Ovary (tissue), 9 donors: ENCODE measurements around the gene KIAA1328. TPM values are rescaled to one million over a fixed set of nuclear protein-coding genes. Genes with fewer than 3 reads are reported as not detected.

Experiments
- DNase-seq, 5 donors: peaks; one replicate each; pipeline ENCODE4 v3.0.0-alpha.2; 2019 to 2020
- H3K27ac ChIP-seq, 2 donors: fragments of 200-600 bp; one replicate each; pipeline versions ENCODE4 v1.5.1 to v1.8.0; 2019 to 2022
- H3K27me3 ChIP-seq: fragments of 200-600 bp; one replicate; pipeline ENCODE4 v1.8.0; 2022
- H3K36me3 ChIP-seq: fragments of 200-600 bp; sonication (generic); one replicate; pipeline ENCODE4 v1.5.1; 2019
- H3K4me1 ChIP-seq: one replicate; pipeline ENCODE4 v1.8.1; 2013; ENCODE audit warnings: mild to moderate bottlenecking, moderate library complexity; ENCODE audit not compliant: insufficient read depth
- H3K4me3 ChIP-seq: fragments of 200-600 bp; sonication (generic); one replicate; pipeline ENCODE4 v1.5.1; 2017
- H3K9me3 ChIP-seq, 2 donors: fragments of 200-600 bp in 1 of 2; sonication (generic) in 1 of 2; one replicate each; pipeline versions ENCODE4 v1.5.1 to v1.8.1; 2013 to 2019; ENCODE audit warnings: mild to moderate bottlenecking in 1 of 2, moderate library complexity in 1 of 2
- EP300 ChIP-seq: sonication (generic); formaldehyde crosslinking; IDR thresholded peaks from one replicate; pipeline ENCODE4 v1.6.1; 2017; ENCODE audit warnings: antibody characterized with exemption
- POLR2A ChIP-seq: fragments of 450-650 bp; IDR thresholded peaks from one replicate; pipeline ENCODE4 v1.6.1; 2017; ENCODE audit warnings: antibody characterized with exemption, mild to moderate bottlenecking, moderate library complexity
- WGBS, 3 donors: extraction: QIAGEN DNeasy Blood & Tissue Kit in 1 of 3; methylation state at CpG; one replicate each; pipeline versions ENCODE4 v1.1.5 to v1.1.7; 2013 to 2017; 5-methylcytosine and 5-hydroxymethylcytosine counted together
- intact Hi-C, 4 donors: fragments of 100-400 bp; cut with DNase I; formaldehyde crosslinking; loops; one replicate each; pipeline versions ENCODE4 v1.11.0 to v1.15.1; 2022 to 2023
- polyA plus RNA-seq, 2 donors: library from polyadenylated mRNA; stranded (reverse); fragments of 200-250 nt in 1 of 2; fragments of 350-450 nt in 1 of 2; fragmentation: Illumina TruSeq in 1 of 2; extraction: RNeasy Lipid Tissue Mini Kit (QIAGEN cat#74804) in 1 of 2; gene quantifications; one replicate each; pipeline ENCODE4 v1.2.3, GENCODE V29; 2013 to 2014
- total RNA-seq, 7 donors: library from RNA; depleted of rRNA in 2 of 7; stranded (reverse); fragments of >200 nt in 2 of 7; fragmentation: NEBNext Ultra II Directional in 3 of 7; extraction: Animal tissue kit (Norgen Biotek cat#: 25700) in 3 of 7; gene quantifications; one replicate each; pipeline versions ENCODE4 v1.1.0 to v1.2.4, GENCODE V29; 2016 to 2023
- TF ChIP-seq, protein P1 (sequence below), 3 donors: fragments of 450-650 bp in 2 of 3; fragments of 200-600 bp in 1 of 3; IDR thresholded peaks; one replicate each; pipeline versions ENCODE4 v1.5.1 to v1.8.0; 2016 to 2022; ENCODE audit warnings: antibody characterized with exemption in 3 of 3, mild to moderate bottlenecking in 1 of 3
- donor health status: DM: no; HTN: no; CAD: no; lungs with moderate emphysema.
- donor health status: DM: no; HTN: no; CAD: no.
- donor health status: Bipolar disorder and iron deficiency.
- donor health status: DM: yes; HTN: yes; CAD: no.
- donor health status: DM: no; HTN: no; CAD: no.
- donor health status: DM: yes; HTN: yes; CAD: no.

Gene KIAA1328
- total and polyA plus RNA-seq, 9 donors, result 6.7 to 38.3 (median 18.7) TPM

DNA sequence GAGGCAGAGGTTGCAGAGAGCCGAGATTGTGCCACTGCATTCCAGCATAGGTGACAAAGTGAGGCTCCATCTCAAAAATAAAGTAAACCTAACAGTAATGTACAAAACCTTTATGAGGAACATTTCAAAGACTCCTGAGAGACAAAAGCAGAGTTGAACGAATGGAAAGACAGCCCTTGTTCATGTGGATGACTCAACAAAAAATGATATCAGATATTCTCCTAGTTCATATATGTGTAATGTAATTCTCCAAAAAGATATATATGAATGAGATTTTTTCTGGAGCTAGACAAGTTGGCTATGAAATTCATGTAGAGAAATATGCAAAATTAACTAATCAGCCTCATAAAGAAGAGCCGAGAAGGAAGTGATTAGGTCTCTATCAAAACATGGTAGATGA lies 61.7 kb downstream of the KIAA1328 start:
- H3K9me3 ChIP-seq, result no peaks in the 10 kb centered on the region
- intact Hi-C loops, result no loop called here
- no peak overlapping the region for H3K27ac ChIP-seq
- H3K27me3 ChIP-seq, result no peaks in the 10 kb centered on the region
- no peak for DNase-seq
- no peaks in the 10 kb centered on the region for H3K36me3 ChIP-seq
- 94 to 98% (median 97%) methylated on average over 3 of the region's 3 CpGs for WGBS, 3 donors
- H3K4me1 ChIP-seq, result no peaks in the 10 kb centered on the region
- TF ChIP-seq POLR2A, result no peak
- TF ChIP-seq, protein P1, sequence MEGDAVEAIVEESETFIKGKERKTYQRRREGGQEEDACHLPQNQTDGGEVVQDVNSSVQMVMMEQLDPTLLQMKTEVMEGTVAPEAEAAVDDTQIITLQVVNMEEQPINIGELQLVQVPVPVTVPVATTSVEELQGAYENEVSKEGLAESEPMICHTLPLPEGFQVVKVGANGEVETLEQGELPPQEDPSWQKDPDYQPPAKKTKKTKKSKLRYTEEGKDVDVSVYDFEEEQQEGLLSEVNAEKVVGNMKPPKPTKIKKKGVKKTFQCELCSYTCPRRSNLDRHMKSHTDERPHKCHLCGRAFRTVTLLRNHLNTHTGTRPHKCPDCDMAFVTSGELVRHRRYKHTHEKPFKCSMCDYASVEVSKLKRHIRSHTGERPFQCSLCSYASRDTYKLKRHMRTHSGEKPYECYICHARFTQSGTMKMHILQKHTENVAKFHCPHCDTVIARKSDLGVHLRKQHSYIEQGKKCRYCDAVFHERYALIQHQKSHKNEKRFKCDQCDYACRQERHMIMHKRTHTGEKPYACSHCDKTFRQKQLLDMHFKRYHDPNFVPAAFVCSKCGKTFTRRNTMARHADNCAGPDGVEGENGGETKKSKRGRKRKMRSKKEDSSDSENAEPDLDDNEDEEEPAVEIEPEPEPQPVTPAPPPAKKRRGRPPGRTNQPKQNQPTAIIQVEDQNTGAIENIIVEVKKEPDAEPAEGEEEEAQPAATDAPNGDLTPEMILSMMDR (IDR thresholded peaks at IDR 0.05), result no peak
- TF ChIP-seq EP300, result no peak
- no peak overlapping the region for H3K4me3 ChIP-seq

DNA sequence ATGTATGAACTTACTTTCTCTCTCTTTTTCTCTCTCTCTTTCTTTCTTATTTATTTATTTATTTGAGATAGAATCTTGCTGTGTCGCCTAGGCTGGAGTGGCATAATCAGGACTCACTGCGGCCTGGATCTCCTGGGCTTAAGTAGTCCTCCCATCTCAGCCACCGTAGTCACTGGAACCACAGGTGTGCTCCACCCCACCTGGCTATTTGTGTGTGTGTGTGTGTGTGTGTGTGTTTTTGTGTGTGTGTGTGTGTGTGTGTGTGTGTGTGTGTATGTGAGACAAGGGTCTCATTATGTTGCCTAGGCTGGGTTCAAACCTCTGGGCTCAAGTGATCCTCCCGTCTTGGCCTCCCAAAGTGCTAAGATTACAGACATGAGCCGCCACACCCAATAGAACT lies 64.3 kb downstream of the KIAA1328 start:
- H3K4me3 ChIP-seq, result no peak overlapping the region
- H3K9me3 ChIP-seq, result no peaks in the 10 kb centered on the region
- TF ChIP-seq, protein P1 (IDR thresholded peaks at IDR 0.05), result no peak
- TF ChIP-seq POLR2A (no peak), EP300 (no peak)
- WGBS, 3 donors, result 96 to 99% (median 97%) methylated on average over 5 of the region's 5 CpGs
- DNase-seq, result no peak
- no peak overlapping the region for H3K27ac ChIP-seq
- intact Hi-C loops, result no loop called here
- H3K36me3 ChIP-seq, result no peaks in the 10 kb centered on the region
- H3K4me1 ChIP-seq, result no peaks in the 10 kb centered on the region
- no peaks in the 10 kb centered on the region for H3K27me3 ChIP-seq

DNA sequence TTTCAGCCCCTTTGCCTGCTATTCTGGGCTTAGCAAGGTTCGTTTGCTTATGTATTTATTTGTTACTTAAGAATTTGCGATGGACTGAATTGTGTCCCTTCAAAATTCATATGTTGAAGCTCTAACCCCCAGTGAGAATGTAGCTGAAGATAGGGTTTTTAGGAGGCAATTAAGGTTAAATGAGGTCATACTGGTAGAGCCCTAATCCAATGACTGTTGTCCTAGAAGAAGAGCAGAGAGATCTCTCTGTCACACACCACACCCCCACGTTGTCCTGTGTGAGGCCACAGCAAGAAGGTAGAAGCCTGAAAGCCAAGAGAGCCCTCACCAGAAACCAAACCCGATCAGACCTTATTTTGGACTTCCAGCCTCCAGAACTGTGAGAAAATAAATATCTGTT lies 66.7 kb downstream of the KIAA1328 start:
- Histone ChIP-seq H3K36me3 (no peaks in the 10 kb centered on the region), H3K27ac (peak overlapping the region in 1 of 2 donors; percentile 23), H3K4me1 (no peaks in the 10 kb centered on the region), H3K27me3 (no peaks in the 10 kb centered on the region), H3K9me3 (no peaks in the 10 kb centered on the region), H3K4me3 (no peak overlapping the region)
- DNase-seq, result no peak
- 78 to 83% (median 81%) methylated on average over 4 of the region's 4 CpGs for WGBS, 3 donors
- no peak for TF ChIP-seq EP300
- TF ChIP-seq, protein P1 (IDR thresholded peaks at IDR 0.05), result no peak
- TF ChIP-seq POLR2A, result no peak
- intact Hi-C loops, result no loop called here

DNA sequence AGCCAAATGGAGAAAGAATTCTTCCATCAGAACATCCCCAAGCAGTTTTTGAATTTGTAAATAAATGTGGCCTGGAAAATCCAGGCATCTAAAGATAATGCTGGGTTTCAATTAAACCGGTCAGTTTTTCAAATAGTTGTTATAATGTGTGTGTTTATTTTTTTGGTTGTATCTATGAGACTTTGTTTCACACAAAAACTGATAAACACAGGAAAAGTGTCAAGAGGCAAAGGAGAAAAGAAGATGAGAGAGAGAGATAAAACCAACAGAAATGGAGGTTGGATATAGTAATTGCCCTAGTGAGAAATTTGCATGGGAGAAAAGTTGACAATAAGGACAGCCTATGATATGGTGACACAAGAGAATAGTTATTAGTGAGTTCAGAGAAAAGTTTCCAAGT lies 68.3 kb downstream of the KIAA1328 start:
- DNase-seq, result no peak
- 88 to 93% (median 88%) methylated on average over 1 of the region's 1 CpG for WGBS, 3 donors
- no peaks in the 10 kb centered on the region for H3K9me3 ChIP-seq
- H3K4me3 ChIP-seq, result no peak overlapping the region
- no peaks in the 10 kb centered on the region for H3K36me3 ChIP-seq
- H3K27ac ChIP-seq, result no peak overlapping the region
- TF ChIP-seq, protein P1 (IDR thresholded peaks at IDR 0.05), result no peak
- no peak for TF ChIP-seq POLR2A
- no peak for TF ChIP-seq EP300
- peaks cover 4% of the 10 kb centered on the region for H3K4me1 ChIP-seq
- H3K27me3 ChIP-seq, result no peaks in the 10 kb centered on the region
- intact Hi-C loops, result no loop called here
